ENCODE measurements around the gene ANKRD50.

ANKRD50 gene

DNA sequence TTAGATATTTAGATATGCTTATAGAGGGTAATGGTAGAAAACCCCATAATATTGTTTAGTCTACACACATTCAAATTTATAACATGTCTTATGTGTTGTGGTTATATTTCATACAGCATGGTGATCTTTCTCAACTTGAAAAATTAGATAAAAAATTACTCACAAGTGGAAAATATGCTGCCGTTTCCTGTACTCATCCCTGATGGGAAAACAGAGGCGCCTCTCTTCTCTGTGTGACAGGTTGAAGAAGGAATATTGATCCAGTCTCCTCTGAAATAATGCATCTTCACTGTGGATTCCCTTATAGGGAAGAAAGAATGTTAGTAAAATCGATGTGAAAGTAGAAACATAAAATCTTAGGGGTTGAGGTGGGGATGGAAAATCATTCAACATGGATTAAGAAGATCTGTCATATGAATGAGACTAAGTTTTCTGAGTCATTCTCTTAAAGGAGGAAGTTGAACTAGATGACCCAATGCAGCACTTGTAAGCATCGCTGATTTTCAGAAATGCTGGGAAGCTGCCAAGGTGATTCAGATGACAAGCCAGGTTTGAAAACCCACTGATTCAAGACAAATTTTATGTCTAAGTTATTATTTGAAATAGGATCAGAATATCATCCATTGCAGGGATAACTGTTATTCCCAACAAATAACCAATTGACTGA lies 70.7 kb downstream of the ANKRD50 start:
- no peaks in the 10 kb centered on the region for H3K27me3 ChIP-seq (ENCODE audit: insufficient read depth, low read length, poor library complexity)
- H3K4me2 ChIP-seq (ENCODE audit: insufficient read depth, low read length) = no peak overlapping the region
- H3K79me2 ChIP-seq (ENCODE audit: insufficient read depth, low read length) = no peaks in the 10 kb centered on the region
- no peak for DNase-seq
- ATAC-seq (ENCODE audit: insufficient read depth, low read depth) = no peak
- H3K4me1 ChIP-seq (ENCODE audit: insufficient read depth, low read length) = no peaks in the 10 kb centered on the region
- no peak overlapping the region for H3K9ac ChIP-seq (ENCODE audit: low read depth, low read length)
- no peaks in the 10 kb centered on the region for H3K9me3 ChIP-seq (ENCODE audit: insufficient read depth, low read length, severe bottlenecking)
- no peaks in the 10 kb centered on the region for H4K20me1 ChIP-seq (ENCODE audit: insufficient read depth, low read length)
- H2AFZ ChIP-seq (ENCODE audit: low read depth, low read length) = no peak overlapping the region
- H3K4me3 ChIP-seq (ENCODE audit: low read depth in 1 of 2, low read length in 2 of 2) = no peak overlapping the region
- H3K36me3 ChIP-seq (ENCODE audit: insufficient read depth, low read length) = no peaks in the 10 kb centered on the region
- no peak overlapping the region for H3K27ac ChIP-seq (ENCODE audit: low read length)
- no peak for TF ChIP-seq EZH2 (IDR thresholded peaks at IDR 0.05; ENCODE audit: borderline replicate concordance, low read depth, low read length, severe bottlenecking)
- TF ChIP-seq, protein P1, sequence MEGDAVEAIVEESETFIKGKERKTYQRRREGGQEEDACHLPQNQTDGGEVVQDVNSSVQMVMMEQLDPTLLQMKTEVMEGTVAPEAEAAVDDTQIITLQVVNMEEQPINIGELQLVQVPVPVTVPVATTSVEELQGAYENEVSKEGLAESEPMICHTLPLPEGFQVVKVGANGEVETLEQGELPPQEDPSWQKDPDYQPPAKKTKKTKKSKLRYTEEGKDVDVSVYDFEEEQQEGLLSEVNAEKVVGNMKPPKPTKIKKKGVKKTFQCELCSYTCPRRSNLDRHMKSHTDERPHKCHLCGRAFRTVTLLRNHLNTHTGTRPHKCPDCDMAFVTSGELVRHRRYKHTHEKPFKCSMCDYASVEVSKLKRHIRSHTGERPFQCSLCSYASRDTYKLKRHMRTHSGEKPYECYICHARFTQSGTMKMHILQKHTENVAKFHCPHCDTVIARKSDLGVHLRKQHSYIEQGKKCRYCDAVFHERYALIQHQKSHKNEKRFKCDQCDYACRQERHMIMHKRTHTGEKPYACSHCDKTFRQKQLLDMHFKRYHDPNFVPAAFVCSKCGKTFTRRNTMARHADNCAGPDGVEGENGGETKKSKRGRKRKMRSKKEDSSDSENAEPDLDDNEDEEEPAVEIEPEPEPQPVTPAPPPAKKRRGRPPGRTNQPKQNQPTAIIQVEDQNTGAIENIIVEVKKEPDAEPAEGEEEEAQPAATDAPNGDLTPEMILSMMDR (IDR thresholded peaks at IDR 0.05; ENCODE audit: borderline replicate concordance, extremely low read depth, low read length, poor library complexity, severe bottlenecking) = no peak

DNA sequence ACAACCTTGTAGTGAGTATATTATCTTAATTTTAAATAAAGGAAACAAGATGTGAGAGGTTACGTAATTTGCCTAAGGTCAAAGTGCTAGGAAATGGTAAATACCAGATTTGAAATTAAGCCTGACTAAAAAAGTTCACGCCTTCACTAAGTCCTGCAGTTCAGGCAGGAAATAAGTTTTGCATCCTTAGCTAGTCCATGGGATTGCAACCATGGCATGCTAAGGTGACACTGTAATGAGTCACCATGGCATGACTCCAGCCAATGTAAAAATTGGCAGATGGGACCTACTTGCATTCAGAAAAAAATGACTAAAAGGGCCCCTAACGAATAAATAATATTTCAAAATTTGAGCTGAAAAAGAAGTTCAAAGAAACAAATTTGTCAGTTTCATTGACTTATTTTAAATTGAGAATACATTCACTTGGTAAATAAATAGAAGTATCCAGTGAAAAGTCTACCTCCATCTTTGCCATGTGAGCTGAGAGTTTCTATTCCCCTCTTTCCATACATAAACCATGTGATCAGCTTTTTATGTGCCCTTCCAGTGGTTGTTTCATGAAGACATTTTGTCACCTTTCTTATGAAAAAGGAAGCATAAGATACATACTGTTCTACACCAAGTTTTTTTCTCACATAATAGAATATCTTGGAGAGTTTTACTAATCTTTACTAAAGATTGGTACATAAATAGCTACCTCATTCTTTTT lies 72.4 kb downstream of the ANKRD50 start:
- H3K27me3 ChIP-seq (ENCODE audit: insufficient read depth, low read length, poor library complexity) = no peaks in the 10 kb centered on the region
- no peak for DNase-seq
- no peak overlapping the region for H3K27ac ChIP-seq (ENCODE audit: low read length)
- H4K20me1 ChIP-seq (ENCODE audit: insufficient read depth, low read length) = no peaks in the 10 kb centered on the region
- no peak overlapping the region for H3K4me2 ChIP-seq (ENCODE audit: insufficient read depth, low read length)
- H2AFZ ChIP-seq (ENCODE audit: low read depth, low read length) = no peak overlapping the region
- no peaks in the 10 kb centered on the region for H3K36me3 ChIP-seq (ENCODE audit: insufficient read depth, low read length)
- TF ChIP-seq EZH2 (IDR thresholded peaks at IDR 0.05; ENCODE audit: borderline replicate concordance, low read depth, low read length, severe bottlenecking) = no peak
- TF ChIP-seq, protein P1 (IDR thresholded peaks at IDR 0.05; ENCODE audit: borderline replicate concordance, extremely low read depth, low read length, poor library complexity, severe bottlenecking) = no peak
- H3K9ac ChIP-seq (ENCODE audit: low read depth, low read length) = no peak overlapping the region
- H3K4me1 ChIP-seq (ENCODE audit: insufficient read depth, low read length) = no peaks in the 10 kb centered on the region
- H3K79me2 ChIP-seq (ENCODE audit: insufficient read depth, low read length) = no peaks in the 10 kb centered on the region
- ATAC-seq (ENCODE audit: insufficient read depth, low read depth) = no peak
- H3K9me3 ChIP-seq (ENCODE audit: insufficient read depth, low read length, severe bottlenecking) = no peaks in the 10 kb centered on the region
- no peak overlapping the region; a peak in 1 of 4 replicates for H3K4me3 ChIP-seq (ENCODE audit: low read depth in 1 of 2, low read length in 2 of 2)

DNA sequence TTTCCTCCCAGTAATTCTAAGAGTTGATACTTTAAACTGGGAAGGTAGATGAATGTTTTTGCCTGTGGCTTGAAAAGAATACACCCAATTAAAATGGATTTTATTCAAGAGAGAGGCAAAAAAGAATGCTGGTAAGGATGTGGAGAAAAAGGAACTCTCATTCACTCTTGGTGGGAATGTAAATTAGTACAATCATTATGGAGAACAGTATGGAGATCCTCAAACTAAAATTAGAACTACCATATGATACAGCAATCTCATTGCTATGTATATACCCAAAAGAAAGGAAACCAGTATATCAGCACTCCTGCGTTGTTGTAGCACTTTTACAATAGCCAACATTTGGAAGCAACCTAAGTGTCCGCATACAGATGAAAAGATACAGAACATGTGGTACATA lies 75.2 kb downstream of the ANKRD50 start:
- DNase-seq (no peak), ATAC-seq (ENCODE audit: insufficient read depth, low read depth) (no peak)
- no peak overlapping the region for H3K27ac ChIP-seq (ENCODE audit: low read length)
- H3K4me3 ChIP-seq (ENCODE audit: low read depth in 1 of 2, low read length in 2 of 2) = no peak overlapping the region
- H4K20me1 ChIP-seq (ENCODE audit: insufficient read depth, low read length) = no peaks in the 10 kb centered on the region
- no peaks in the 10 kb centered on the region for H3K4me1 ChIP-seq (ENCODE audit: insufficient read depth, low read length)
- H3K79me2 ChIP-seq (ENCODE audit: insufficient read depth, low read length) = no peaks in the 10 kb centered on the region
- no peaks in the 10 kb centered on the region for H3K27me3 ChIP-seq (ENCODE audit: insufficient read depth, low read length, poor library complexity)
- no peak overlapping the region for H2AFZ ChIP-seq (ENCODE audit: low read depth, low read length)
- TF ChIP-seq, protein P1 (IDR thresholded peaks at IDR 0.05; ENCODE audit: borderline replicate concordance, extremely low read depth, low read length, poor library complexity, severe bottlenecking) = no peak
- TF ChIP-seq EZH2 (IDR thresholded peaks at IDR 0.05; ENCODE audit: borderline replicate concordance, low read depth, low read length, severe bottlenecking) = no peak
- no peaks in the 10 kb centered on the region for H3K36me3 ChIP-seq (ENCODE audit: insufficient read depth, low read length)
- H3K9ac ChIP-seq (ENCODE audit: low read depth, low read length) = no peak overlapping the region
- H3K9me3 ChIP-seq (ENCODE audit: insufficient read depth, low read length, severe bottlenecking) = no peaks in the 10 kb centered on the region
- no peak overlapping the region for H3K4me2 ChIP-seq (ENCODE audit: insufficient read depth, low read length)
